NK-92 (cell line): ENCODE results near the gene CENPO.

ENCODE experiments used
- DNase-seq: peaks from one replicate; lab custom pipeline; 2025; ENCODE audit not compliant: unreplicated experiment; lab: John Stamatoyannopoulos, UW

Gene CENPO, protein sequence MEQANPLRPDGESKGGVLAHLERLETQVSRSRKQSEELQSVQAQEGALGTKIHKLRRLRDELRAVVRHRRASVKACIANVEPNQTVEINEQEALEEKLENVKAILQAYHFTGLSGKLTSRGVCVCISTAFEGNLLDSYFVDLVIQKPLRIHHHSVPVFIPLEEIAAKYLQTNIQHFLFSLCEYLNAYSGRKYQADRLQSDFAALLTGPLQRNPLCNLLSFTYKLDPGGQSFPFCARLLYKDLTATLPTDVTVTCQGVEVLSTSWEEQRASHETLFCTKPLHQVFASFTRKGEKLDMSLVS

DNA sequence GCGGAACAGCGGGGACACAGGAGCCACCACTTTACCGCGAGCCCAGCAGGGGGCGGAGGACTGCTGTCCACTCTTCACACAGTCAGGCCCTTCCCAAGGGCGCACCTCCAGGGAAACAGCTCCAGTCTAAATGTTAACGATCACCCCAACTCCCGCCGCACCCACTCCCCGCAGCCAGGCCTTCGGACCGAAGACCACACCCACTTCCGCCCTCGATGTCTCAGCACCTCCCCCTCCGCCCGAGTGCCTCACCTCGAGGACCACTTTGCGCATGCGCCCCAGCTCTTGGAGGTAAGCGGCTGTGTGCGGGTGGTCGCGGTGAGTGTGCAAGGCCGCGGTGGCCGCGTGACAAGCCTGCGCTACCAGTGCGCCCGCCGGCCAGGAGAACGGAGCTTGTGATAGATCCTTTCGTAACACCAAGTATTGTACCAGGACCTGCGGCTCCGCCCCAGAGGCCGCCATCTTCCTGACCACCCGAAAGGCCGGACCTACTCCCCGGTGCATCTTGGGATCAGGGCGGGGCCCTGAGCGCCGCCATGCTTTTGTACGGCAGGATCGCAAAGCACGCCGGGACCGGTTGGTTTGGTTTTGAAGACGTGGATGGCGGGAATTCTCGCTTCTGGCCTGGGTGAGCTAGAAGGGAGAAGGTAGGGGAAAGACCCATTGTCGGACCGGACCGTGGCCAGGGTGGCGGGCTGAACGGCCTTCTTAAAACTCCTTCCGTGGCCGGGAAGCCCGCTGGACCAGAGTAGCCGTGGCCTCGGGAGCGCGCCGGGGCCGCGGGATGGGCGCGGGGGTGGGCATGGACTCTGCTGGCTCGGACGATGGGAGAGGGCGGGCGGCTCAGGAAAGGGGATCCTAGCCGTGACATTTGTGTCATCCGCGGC is at the start of gene CENPO, which contains the start of gene PTRHD1:
TSS of gene CENPO (plus strand) at position 552 of the 887 bp plus-strand sequence. CDS start 495 bp downstream, outside the sequence.
TSS of gene PTRHD1 (minus strand) at position 518 of the 887 bp plus-strand sequence. CDS start at position 504, 14 bp downstream.
- DNase-seq: peak; percentile 64

DNA sequence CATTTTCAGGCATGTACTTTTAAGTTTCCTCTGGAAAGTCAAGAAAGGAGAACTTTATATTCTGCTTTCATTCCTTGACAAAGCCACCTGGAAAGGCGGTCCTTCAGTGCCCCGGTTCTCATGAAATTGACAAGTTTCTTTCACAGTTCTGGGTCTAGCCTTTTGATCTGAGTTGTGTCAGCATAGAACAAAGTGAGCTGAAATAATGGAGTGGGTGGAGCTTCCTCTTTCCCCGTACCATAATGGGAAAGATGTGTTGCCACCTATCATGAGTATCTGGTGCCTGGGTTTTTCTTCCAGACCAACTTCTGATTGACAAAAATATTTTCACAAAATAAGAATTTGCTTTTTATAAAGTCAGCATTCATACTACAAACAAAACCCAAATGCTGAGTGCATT is 49.3 kb upstream of the CENPO start:
- DNase-seq: no peak

DNA sequence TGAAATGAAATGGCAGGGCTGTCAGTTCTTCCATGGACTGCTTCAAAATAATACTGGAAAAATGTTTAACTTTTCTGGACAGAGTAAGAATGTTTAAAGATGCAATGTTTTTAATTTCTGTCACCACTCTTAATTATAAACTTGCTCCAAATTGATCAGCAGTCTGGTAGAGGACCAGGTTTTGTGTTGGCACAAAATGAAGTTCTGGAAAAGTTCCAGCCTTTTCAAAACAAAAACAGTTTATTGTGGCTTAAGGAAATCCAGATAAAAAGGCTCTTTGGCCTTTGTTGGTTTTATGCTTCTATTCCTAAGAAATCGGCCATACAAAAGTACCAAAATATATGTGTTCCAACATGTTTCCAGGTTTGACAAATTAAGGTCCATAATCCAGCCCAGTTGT is 48.9 kb upstream of the CENPO start:
- no peak for DNase-seq

DNA sequence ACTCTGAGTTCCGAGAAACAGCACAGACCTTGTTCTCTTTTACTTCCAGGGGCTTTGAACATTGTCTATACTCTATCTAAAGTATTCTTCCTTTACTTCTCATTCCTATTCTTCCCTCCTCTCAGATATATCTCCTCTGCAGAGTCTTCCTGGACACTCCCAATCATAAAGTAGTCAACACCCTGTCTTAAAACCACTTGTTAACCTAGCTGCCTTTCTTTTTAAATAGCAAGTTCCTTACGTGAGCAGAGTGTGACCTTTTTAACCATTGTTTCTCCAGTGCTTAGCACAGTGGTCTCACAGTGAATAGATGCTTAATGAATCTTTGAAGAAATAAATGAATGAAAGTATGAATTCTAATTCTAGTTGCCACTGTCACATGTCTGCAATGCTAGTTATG is 47.4 kb upstream of the CENPO start:
- no peak for DNase-seq

DNA sequence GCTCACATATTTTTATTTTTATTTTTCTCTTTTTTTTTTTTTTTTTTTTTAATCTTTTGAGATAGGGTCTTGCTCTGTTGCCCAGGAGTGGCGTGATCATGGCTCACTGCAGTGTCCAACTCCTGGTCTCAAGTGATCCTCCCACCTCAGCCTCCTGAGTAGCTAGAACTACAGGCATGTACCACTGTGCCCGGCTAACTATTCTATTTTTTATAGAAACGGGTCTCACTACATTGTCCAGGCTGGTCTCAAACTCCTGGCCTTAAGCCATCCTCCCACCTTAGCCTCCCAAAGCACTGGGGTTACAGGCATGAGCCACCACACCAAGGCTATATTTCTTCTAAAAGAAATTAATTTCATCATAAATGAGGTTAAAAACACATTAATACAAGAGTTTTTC is 45.9 kb upstream of the CENPO start:
- no peak for DNase-seq

DNA sequence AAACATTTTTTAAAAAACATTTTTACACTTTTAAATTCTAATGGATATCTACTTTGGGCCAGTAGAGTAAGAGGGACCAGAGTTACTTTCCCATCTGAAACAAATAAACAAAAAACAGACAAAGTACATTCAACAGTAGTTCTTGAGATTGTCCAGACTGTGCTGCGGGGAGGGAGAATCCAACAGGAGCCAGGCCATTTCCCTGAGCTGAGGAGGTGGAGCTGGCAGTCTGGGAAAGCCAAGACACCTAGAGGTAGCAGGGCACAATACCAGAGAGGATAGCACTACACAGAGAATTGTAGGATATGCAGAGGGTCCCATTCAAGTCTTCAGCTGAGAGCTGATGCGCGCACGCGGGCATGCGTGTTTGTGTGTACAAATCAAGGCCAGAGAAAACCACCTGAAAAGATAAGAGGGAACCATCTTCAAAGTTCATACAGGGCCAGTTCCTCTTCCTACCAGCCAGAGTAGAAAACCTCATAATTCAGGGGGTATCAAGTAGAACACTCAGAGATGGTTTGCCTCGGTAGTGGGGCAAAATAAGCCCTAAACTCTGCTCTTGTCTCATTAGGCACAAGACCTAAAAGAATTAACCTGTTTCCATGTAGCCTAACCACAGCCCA is 44.0 kb upstream of the CENPO start:
- no peak for DNase-seq

DNA sequence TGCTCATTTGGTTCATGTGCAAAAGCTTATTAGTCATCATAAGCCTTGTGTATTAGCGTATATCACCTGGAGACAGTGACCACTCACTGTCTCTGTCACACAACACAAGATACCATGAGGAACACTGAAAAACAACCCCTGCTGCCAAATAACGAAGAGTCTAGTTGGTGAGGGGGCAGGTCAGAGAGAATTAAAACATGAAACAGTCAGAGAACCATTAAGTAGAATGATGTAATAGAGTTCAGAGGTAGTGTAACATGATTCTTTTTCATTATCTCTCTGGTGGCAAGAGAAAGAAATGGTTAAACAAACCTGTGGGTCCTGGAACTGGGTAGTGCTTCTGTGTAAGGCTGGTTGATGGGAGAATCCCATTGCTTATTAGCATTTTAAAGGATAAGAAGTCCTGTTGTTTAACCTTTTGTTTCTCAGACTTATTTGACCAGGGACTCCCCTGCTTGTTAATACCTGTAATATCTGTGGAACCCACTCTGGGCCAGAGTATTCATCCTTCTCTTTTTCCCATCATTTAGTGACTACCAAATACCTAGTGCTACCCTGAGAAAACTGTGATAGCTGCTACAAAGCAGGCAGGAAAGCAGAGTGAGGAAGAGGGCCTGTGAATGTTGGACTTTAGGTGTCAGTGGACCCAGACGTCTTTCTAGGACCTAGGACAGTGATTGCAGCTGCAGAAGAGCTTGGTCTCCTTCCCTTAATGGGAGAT is 38.1 kb upstream of the CENPO start:
- no peak for DNase-seq

DNA sequence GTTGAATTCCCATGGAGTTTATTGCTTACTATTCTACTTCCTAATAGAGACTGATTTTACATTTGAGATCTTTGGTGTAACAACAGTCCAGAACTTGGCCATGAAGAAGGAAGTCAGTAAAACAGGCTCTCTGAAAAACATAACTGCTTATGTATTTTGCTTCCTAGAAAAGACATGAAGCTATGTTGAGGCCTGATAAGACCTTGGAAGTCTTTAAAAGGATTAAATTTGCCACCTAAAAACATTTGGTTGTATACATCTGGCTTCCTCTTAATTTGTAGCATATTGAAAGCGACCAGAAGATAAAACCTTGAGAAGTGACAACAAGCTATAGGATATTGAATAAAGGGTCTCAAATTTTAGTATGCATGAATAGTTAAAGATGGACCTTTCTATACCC is 36.4 kb upstream of the CENPO start:
- no peak for DNase-seq

DNA sequence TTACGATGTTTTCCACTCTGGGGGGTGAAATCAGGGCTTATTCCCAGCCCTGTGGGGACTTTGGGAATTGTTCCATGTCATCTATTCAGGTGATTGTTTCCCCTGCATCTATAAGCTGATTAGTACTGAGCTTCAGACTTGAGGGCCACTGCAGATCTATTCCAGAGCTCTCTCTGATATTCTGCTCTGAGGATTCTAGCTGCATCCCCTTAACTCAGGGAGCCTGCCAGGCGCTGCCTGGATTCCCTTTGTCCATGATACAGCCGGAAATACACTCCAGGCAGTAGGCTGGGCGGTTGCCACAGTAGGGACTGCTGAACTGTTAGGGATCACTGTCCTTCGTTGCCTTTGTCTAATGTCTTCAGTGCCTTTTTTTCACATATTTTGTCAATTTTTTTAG is 31.4 kb upstream of the CENPO start:
- DNase-seq: no peak

DNA sequence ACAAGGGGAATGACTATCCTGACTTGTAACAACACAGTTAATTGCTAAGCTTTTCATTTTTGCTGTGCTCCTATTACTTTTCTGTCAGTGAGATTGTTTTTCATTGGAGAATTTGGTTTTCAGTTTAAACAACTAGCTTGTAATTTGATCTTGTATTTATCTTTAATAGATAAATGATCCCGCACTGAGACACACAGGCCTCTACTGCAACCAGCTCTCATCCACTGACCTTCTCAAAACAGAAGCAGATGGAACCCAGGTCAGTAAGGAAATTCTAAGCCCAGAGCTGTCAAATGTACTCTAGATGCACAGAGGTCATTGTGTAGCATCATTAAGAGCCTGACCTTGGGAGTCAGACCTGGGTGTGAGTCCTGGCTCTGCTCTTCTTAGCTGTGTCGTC is 30.7 kb upstream of the CENPO start:
- DNase-seq: no peak

DNA sequence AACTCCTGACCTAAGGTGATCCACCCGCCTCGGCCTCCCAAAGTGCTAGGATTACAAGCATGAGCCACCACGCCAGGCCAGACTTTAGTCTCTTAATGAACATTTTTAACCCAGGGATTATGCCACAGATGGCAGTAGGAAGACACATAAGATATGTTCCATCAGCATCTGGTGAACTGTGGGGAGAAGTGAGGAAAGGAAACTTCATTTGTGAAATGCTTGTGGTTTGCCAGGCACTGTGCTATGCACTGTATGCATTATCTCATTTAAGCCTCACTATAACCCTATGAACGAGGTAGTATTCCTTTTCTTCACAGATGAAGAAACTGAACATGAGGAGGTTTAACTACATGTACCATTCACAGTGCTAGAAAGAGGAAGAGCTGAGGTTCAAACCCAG is 29.4 kb upstream of the CENPO start:
- no peak for DNase-seq

DNA sequence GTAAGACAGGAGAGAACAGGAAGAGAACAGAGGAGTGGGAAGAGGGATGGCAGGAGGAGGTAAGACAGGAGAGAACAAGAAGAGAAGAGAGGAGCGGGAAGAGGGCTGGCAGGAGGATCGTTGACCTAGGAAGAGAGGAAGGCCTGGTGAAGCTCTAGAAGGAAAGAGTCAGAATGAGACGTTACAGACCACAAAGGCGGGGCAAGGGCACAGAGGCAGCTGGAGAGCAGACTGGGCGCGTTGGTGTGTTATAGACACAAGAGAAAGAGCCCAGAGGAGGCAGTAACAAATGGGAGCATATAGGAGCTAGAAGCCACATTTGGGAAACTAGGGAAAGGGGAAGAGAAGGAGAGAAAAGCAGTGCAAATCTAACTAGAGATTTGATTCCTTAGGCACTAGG is 26.6 kb upstream of the CENPO start:
- DNase-seq: no peak

DNA sequence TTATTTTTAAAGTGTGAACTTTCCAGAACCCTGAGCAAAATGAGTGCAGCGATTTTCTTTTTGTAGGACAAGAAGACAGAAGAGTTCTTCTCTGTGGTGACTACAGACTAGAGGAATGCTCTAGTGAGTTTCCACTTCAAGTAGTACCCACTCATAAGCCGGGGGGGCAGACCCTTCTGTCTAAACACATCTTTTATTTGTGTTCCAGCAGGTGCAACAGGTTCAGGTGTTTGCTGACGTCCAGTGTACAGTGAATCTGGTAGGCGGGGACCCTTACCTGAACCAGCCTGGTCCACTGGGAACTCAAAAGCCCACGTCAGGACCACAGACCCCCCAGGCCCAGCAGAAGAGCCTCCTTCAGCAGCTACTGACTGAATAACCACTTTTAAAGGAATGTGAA is 25.2 kb upstream of the CENPO start:
- DNase-seq: no peak

DNA sequence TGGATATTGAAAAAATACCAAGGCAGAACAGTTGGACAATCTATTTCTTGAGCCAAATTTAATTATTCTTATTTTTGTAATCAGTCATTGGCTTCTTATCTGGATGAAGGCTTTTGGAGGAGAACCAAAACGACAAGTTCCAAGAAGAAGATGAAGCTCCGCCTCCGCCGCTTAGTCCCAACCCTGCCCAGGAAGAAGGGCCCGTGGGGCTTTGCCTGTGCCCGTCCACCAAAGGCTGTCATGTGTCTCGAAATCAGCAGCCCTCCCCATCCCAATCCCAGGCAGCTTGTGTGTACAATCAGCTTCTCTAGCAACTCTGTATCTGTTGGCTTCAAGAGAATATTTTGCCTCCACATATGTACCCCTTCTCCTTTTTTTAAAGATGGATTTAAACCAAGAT is 24.6 kb upstream of the CENPO start:
- no peak for DNase-seq

DNA sequence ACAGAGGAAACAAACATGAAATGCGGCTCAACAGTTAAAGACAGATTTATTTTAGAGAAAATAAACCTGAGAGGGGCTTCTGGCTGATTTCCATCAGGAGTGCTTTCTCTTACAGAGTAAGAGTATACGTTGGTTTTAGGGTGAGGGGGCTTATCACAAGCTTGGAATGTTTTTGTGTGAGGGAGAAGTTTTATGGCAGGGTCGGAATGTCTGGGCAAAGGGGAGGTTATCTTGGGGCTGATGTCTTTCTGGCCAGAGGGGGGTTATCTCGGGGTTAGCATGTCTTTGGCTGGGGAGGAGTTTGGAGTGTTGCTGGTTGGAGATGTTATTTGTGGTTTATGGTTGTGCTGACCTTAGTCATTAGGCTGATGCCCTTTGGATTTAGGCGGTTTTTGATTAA is 22.2 kb upstream of the CENPO start:
- no peak for DNase-seq

DNA sequence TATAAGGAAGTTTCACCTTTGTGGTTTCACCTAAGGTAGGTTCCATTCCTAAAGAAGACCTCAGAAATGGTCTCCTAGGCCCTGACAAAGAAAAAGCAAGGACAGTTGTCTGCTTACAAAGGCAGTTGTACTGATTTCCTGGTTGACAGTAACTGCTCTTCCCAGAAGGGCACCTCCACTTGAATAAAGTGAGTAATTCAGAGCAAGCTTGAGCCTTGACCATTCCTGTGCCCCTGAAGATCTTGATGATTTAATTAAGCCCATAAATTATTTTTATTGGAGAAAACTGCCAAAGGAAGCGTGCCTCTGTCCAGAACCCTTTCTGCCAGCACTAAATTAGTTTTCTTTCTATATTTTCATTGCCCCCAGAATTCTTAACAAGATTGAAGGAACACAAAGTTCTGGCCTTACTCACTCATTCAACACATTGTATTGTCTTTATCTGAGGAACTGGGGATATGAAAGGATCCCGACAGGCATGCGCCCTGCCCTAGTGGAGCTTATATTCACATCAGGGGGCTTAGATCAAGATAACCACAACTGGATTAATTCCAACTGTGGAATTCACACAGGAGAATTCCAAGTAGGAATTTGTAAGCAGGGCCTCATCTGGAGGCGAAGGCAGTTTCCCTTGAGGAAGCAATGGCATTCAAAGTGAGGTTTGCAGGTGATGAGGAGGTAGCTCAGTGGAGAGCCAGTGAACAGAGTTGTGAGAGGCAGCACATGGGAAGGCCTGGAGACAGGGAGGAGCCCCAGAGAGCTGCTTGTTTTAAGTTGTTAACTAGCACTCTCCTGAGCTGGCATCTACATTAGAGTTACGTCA is 21.2 kb upstream of the CENPO start:
- DNase-seq: no peak

DNA sequence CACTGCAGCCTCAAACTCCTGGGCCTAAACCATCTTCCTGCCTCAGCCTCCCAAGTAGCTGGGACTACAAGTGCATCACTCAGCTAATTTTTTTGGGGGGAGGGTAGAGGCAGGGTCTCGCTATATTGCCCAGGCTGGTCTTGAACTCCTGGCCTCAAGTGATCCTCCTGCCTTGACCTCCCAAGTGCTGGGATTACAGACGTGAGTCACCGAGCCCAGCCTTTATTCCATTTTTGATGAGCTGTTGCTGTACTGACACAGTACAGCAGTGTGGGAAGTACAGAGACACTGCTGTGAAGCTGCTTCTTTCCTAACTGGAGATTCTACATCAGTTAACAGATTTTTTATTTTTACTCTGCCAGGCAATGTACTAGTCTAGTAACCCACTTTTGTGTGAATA is 18.9 kb upstream of the CENPO start:
- DNase-seq: no peak

DNA sequence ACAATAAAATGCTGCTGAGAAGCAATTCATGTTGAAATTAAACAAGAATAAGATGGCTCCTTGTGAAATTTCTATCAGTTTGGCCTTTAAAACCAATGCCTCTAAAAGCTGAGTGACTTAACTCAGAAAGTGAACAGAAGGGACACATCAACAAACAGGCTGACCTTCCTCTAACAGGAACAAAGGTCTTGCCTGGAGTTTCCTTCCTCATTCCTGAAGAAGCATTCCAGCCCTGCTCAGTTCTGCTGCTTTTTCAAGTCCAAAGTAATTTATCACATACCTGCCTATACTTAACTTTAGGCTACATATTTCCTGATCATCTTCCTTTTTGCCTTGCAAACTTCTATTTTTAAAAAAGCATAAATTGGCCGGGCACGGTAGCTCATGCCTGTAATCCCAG is 14.1 kb upstream of the CENPO start:
- no peak for DNase-seq

DNA sequence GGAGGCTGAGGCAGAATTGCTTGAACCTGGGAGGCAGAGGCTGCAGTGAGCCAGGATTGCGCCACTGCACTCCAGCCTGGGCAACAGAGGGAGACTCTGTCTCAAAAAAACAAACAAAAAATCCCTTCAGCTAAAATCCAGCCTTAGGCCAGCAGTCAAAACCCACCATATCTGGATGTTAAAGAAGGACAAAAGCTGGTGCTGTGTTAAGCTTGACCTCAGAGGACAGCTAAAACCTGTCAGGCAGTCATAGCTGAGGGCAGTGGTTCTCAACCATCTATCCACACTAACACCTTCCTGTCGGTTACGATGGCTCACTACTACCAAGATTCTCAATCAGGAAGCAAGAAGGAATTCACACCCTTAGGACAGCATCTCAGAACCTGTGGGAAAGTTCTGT is 9.6 kb upstream of the CENPO start:
- no peak for DNase-seq

DNA sequence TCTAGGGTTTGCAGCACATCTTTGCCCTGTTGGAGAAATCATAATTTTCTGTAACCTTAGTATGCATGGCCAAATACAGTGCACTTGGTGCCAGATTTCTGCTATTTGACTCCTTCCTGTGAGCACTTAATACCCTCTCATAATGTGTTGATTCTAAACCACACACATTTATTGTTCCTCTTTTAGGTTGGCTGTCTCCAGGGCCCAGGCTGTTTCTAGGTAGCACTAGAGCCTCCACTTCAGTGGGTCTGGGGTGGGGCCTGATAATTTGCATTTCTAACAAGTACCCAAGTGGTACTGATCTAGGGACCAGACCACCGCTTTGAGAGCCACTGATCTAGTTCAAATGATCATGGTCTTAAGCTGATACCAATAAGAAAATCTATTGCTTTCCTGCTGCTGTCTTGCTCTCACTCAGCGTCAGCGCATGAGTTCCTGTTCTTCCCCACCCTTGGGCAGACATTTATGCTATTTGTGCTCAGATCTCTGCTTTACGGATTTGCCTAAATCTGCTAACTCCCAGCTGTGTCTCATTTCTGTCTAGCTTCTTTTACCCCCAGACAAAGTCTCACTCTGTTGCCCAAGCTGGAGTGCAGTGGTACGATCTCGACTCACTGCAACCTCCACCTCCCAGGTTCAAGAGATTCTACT is 7.4 kb upstream of the CENPO start:
- DNase-seq: no peak
